ENCODE results near the gene SND1.

GRCh38 chr7:127751490-127752448, 99.8 kb downstream of the SND1 start:
- TF ChIP-seq CTCF (IDR thresholded peaks at IDR 0.05) (no peak), POLR2A (IDR thresholded peaks at IDR 0.05) (no peak)

Measured in body of pancreas (tissue), 4 donors.